Measurements from ENCODE around the gene CDH4. TPM values are rescaled to one million over a fixed set of nuclear protein-coding genes. Genes with fewer than 3 reads are reported as not detected.

The CDH4 gene
- total and polyA plus RNA-seq, 2 donors (not counting 3 experiments of a cell fraction or from before 2014, with no cell fraction given): 0.17 to 0.51 TPM

DNA sequence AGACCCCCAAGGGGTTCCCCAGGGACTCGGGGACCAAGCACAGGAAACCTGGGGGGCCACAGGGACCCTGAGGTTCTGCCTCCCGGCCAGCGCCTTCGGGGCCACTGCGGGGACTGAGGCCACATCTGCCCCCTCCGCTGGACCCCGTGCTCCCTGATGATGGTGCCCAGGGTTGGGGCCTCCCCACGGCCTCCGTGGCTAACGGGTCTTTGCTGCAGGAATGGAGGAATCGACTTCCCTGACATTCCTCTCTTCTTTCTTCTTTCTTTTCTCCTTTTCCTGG, 483.4 kb downstream of the CDH4 start:
- POLR2A ChIA-PET: no interaction called here
- DNase-seq (ENCODE audit: low read depth, low spot score): no peak
- intact Hi-C loops (cut with micrococcal nuclease) (no loop called here), dilution Hi-C loops (cut with MboI; ENCODE audit: extremely low pct_ligation_motif_present, low sequenced_read_pairs) (no loop called here)
- Histone ChIP-seq H2AFZ (ENCODE audit: low read depth, low read length) (no peak overlapping the region), H3K4me1 (ENCODE audit: control insufficient read depth, extremely low read depth, insufficient read depth, low read length) (no peaks in the 10 kb centered on the region), H3K9me3 (replicated peaks; ENCODE audit: control insufficient read depth, insufficient read depth, low read length) (peaks cover 2% of the 10 kb centered on the region), H3K9me1 (replicated peaks; ENCODE audit: control insufficient read depth, extremely low read depth, insufficient read depth, low read length) (no peaks in the 10 kb centered on the region), H3K27ac (ENCODE audit: insufficient read depth, low read depth, low read length) (no peak overlapping the region), H3K9ac (replicated peaks; ENCODE audit: extremely low read depth, insufficient read depth, low read length) (no peak overlapping the region), H3K79me2 (ENCODE audit: control insufficient read depth, insufficient read depth, low read length) (no peaks in the 10 kb centered on the region), H3K36me3 (ENCODE audit: control insufficient read depth in 2 of 2, extremely low read depth in 1 of 2, insufficient read depth in 2 of 2, low read length in 2 of 2) (no peaks in the 10 kb centered on the region), H3K27me3 (ENCODE audit: control insufficient read depth in 2 of 2, insufficient read depth in 2 of 2, low read length in 2 of 2) (no peaks in the 10 kb centered on the region), H3K4me3 (replicated peaks in 1 of 3; ENCODE audit: insufficient read depth in 1 of 3, low read depth in 1 of 3, low read length in 3 of 3) (no peak overlapping the region), H3K4me2 (ENCODE audit: insufficient read depth, low read length) (no peak overlapping the region), H4K20me1 (replicated peaks; ENCODE audit: control insufficient read depth, extremely low read depth, insufficient read depth, low read length) (no peaks in the 10 kb centered on the region)
- BruUV-seq (replicated peaks): no TSS peak
- TF ChIP-seq FOS (IDR thresholded peaks at IDR 0.05; ENCODE audit: borderline replicate concordance, insufficient read depth, low read length): no peak
- TF ChIP-seq POLR2A (IDR thresholded peaks at IDR 0.05; ENCODE audit: low read depth, low read length): no peak
- TF ChIP-seq POLR2AphosphoS5 (IDR thresholded peaks at IDR 0.05; ENCODE audit: insufficient read depth, low read depth, low read length): no peak
- no peak for TF ChIP-seq GATA2 (IDR thresholded peaks at IDR 0.05; ENCODE audit: insufficient read depth, insufficient read length, low read depth, low read length)
- TF ChIP-seq, protein P1, sequence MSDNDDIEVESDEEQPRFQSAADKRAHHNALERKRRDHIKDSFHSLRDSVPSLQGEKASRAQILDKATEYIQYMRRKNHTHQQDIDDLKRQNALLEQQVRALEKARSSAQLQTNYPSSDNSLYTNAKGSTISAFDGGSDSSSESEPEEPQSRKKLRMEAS (IDR thresholded peaks at IDR 0.05; ENCODE audit: insufficient read depth, insufficient read length): no peak
- no peak for TF ChIP-seq EZH2 (IDR thresholded peaks at IDR 0.05; ENCODE audit: borderline replicate concordance, low read depth, low read length, severe bottlenecking)
- TF ChIP-seq, protein P2, sequence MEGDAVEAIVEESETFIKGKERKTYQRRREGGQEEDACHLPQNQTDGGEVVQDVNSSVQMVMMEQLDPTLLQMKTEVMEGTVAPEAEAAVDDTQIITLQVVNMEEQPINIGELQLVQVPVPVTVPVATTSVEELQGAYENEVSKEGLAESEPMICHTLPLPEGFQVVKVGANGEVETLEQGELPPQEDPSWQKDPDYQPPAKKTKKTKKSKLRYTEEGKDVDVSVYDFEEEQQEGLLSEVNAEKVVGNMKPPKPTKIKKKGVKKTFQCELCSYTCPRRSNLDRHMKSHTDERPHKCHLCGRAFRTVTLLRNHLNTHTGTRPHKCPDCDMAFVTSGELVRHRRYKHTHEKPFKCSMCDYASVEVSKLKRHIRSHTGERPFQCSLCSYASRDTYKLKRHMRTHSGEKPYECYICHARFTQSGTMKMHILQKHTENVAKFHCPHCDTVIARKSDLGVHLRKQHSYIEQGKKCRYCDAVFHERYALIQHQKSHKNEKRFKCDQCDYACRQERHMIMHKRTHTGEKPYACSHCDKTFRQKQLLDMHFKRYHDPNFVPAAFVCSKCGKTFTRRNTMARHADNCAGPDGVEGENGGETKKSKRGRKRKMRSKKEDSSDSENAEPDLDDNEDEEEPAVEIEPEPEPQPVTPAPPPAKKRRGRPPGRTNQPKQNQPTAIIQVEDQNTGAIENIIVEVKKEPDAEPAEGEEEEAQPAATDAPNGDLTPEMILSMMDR (IDR thresholded peaks at IDR 0.05; ENCODE audit: extremely low read depth in 1 of 2, insufficient read depth in 1 of 2, low read depth in 1 of 2, low read length in 2 of 2): no peak
- TF ChIP-seq JUN (IDR thresholded peaks at IDR 0.05; ENCODE audit: borderline replicate concordance, insufficient read depth, insufficient read length, low read depth): no peak
- no peak for TF ChIP-seq MYC (IDR thresholded peaks at IDR 0.05; ENCODE audit: low read depth, low read length)
- FAIRE-seq: no peak
- CTCF ChIA-PET: no interaction called here

Data from endothelial cell of umbilical vein (primary cell).